SW 1271 (cell line): Measurements from ENCODE around the gene ANKRD42.

Source experiments
- DNase-seq, 2 experiments: peaks; one replicate each; lab custom pipeline; 2025; lab: John Stamatoyannopoulos, UW

The ANKRD42 gene

DNA sequence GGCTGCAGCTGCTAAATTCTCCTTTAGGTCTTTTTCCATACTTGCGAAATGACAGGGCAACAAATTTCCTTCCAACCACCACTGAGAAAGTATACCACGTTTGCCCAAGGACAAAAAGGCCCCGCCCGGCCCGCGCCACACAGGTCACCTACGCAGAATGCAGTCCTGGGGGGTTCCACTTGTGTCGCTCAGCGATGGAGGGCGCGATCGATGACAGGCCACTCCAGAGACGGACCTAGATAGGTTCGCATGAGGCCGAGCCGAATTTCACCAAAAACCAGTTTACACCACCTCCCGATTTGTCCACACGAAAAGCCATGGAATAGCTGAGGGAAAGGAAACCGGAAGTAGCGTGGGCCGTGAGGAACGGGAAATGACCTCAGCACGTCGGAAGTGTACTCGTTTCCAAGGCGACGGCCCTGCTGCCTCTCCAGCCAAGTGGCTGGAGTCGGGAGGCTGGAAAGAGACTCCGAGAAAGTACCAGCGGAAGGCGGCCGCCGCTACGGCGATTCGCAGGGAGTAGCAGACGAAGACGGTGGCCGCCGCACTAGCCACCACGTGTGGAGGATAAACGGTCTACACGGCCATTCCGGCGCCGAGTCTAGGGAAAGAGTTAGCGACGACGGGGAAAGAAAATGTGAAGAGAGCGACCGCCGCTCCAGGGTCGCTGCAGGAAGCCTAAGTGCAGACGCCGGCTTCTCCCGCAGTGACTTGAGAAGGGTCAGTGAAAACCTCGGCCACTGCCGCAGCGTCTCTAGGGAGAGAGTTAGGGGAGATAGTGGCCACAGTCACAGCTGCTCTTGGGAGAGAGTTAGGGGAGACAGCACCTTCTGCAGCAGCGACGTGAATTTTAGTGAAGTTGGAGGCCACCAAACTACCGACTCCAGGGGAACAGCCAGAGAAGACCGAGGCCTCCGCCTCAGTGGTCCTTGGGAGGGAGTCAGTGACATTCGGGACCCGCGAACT, at the start of gene ANKRD42:
TSS of gene ANKRD42 (plus strand) at position 398 of the 966 bp plus-strand sequence. CDS start 959 bp downstream, outside the sequence.
- DNase-seq, result peak; percentile 91 to 97

- DNase-seq, result no peak
These were observed 45.6 kb upstream of the ANKRD42 start for GRCh38 chr11:83147895-83148294.

GRCh38 chr11:83150450-83150849, 43.1 kb upstream of the ANKRD42 start:
- no peak for DNase-seq

DNA sequence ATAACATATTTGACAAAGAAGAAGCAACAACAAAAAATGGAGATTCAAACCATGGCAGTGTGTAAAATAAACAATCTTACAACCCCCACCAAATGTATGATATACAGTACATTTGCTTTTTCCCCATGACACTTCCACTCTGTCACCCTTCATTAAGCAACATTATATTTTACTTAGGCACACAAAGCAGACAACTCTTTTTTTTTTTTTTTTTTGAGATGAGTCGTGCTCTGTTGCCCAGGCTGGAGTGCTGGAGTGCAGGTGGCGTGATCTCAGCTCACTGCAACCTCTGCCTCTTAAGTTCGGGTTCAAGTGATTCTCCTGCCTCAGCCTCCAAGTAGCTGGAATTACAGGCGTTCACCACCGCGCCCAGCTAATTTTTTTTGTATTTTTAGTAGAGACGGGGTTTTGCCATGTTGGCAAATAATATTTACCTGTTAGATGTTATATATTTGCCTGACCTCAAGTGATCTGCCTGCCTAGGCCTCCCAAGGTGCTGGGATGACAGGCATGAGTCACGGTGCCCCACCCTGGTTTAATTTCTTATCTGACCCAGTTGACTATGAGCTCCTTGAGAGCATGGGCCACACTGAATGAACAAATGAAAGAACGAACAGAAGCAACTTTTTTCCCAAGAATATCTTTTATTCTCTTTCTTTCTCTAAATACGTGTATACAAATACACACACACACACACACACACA, 42.1 kb upstream of the ANKRD42 start:
- no peak for DNase-seq

DNA sequence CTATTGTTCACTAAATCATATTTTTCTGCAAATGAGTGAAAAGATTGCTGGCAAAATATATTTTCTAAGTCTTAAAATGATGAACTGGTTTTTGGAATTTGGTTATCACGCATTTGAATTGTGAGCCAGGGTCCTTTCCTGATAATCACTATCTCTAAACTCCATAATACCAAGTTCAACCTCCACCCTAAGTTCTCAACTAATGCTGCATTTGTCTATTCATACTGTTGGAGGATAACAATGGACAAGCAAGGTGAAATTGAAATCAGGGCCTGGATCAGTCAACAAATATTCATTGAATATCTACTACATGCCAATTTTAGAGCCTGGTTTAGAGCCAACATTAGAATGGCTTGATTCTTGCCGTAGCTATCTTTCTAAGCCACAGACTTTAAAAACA, 41.2 kb upstream of the ANKRD42 start:
- DNase-seq, result no peak

GRCh38 chr11:83153764-83154163, 39.7 kb upstream of the ANKRD42 start:
- DNase-seq, result no peak

GRCh38 chr11:83156144-83156995, 37.1 kb upstream of the ANKRD42 start:
- peak; percentile 100 for DNase-seq

GRCh38 chr11:83156996-83157593, 36.4 kb upstream of the ANKRD42 start, which contains the start of gene PCF11:
PCF11 (plus strand) TSS chr11:83157131; CDS start chr11:83157440, 309 bp downstream.
- DNase-seq, result no peak

GRCh38 chr11:83157594-83158356, 35.7 kb upstream of the ANKRD42 start:
- DNase-seq, result peak; percentile 68 to 80

GRCh38 chr11:83158357-83158786, 35.1 kb upstream of the ANKRD42 start:
- DNase-seq, result peak in 1 of 2 experiments; percentile 80

DNA sequence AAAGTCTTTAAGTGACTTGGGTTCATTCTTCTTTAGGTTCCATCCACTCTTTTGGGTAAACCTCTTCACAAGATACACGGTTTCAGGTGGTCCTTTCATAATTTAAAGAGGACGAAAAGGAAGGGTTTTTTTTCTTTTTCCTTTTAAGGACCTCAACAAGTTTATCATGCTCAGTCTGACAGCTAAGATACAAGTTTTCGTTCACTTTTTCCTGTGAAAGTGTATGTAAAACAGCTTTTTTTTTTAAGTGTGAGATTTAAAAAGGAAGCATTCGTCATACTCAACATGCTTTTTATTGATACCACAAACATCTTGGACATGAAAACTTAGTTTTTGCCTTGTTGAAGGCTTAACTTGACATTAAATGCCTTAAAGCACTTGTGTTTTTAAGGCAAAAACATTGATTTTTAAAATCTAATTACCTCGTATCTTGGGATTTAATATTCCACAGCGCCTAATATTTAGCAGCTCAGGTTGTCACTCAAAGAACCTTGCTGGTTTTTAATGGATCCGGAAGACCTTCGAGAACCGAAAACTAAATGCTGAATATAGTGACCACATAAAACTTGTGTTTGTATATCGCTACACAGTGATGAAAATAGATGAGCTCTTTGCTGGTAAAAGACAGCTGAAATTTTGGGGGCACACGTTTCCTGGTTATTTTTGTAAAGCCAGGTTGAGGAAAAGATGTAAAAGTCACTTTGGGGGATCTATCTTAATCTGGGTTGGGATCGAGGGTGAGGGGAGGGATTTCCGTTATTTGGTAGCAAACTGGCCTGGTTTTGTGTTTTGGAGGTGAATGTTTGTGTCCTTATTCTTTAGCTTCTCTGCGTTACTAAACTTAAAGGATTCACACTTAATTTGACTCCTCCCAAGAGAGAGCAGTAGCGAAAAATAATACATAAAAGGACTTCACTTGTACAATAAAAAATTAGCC, 34.3 kb upstream of the ANKRD42 start:
- no peak for DNase-seq

DNA sequence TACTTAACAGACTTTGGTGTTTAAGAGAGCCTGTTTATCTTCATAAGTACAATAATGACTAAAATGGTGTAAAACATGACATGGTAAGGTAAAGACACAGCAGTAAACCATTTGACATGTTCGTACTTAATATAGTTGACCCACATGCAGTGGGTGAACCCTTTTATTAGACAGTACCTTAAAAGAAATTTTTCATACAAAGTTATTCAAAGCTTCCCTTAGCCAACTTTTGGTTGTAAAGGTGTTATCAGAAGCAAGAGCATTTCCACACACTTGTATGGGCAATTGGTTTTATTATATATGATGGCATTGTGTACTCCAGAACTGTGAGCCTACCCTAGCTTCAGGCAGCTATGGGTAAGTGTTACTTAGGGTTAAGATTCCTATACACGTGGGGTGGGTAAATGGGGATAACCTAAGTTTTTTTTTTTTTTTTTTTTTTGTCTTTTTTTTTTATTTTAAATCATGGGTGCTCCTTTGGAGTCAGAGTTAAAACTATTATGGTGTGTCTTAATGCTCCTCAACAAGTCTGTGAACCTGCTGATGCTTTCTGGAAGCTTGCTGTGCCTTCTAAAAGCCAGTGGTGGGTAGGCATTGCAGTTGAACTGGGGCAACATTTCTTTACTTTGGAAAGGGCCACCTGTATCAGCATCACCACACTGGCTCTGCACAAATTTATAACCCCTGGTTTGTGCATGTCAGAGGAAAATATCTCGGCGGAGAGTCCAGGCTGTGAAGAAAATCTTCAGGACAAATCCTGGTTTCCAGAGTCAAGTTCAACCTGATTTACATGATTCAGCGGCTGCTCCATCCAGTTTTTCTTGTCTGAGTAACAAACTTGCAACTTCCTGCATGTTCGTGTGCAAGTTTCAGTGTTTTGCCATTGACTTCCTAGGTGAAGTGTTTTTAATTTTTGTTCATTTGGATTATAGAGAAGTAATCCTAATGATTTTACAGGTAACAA, 33.3 kb upstream of the ANKRD42 start:
- peak in 1 of 2 experiments; percentile 60 for DNase-seq

DNA sequence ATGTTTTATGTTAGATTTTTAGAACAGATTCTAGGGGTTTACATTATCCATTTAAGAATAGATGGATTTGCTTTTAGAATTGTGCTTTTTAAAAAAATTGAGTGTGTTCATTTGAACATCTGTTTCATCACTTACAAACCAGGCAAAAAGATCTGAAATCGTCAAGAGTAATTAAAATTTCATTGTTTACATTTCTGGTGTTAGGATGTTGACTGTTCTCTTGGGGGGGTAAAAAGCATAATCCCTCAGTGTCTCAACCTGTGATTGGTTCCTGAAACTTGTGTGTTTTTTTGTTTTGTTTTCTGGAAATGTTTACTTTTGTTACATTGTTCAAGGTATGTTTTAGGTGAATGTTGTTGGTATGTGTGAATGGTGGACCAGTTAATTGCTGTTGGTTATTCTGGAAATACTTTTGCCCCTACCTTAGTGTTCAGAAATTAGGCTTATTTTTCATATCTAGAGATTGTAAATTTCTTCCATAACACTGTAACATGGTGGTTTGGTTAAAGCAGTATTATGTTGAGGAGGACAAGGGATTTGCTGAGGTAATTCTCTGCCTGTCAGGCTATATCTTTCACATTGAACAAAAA, 31.8 kb upstream of the ANKRD42 start:
- DNase-seq, result no peak

DNA sequence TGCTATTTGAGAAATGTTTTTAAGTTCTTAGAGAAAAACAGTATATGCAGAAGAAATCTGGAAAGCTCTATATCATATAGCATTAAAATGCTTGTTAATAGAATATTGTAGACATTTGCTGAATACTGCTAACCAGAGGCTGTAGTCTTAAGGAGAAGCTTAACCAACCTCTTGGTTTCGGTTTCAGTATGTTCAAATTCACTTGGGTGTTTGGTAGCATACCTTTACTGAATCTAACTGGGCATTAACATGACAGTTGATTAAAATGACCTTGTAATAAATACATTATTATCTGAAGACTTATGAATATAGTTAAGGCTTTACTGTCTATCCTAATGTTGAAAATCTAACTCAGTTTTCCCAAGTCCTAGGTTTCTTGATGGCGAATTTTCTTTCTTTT, 31.1 kb upstream of the ANKRD42 start:
- no peak for DNase-seq

DNA sequence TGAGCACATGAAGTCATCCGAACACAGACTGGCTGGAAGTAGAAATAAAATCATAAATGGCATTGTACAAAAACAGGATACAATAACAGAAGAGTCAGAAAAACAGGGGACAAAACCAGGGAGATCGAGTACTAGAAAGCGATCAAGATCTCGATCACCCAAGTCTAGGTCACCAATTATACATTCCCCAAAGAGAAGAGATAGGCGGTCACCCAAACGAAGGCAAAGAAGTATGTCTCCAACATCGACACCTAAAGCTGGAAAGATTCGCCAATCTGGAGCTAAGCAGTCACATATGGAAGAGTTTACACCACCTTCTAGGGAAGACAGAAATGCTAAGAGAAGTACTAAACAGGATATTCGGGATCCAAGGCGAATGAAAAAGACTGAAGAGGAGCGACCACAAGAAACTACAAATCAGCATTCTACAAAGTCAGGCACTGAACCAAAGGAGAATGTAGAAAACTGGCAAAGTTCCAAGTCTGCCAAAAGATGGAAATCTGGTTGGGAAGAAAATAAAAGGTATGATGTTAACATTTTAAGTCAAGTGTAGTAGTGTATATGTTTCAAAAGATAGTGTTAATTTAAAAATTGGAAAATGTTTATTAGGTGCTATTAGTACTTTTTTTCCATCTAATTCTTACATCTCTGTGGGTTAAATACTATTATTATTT, 27.2 kb upstream of the ANKRD42 start:
- DNase-seq, result no peak

DNA sequence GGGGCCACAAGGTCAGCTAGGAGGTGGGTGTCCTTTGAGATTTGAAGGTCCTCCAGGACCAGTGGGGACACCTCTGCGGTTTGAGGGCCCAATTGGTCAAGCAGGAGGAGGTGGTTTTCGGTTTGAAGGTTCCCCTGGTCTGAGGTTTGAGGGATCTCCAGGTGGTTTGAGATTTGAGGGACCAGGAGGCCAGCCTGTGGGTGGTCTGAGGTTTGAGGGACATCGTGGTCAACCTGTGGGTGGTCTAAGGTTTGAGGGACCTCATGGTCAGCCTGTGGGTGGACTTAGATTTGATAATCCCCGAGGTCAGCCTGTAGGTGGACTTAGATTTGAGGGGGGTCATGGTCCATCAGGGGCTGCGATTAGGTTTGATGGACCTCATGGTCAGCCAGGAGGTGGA, 24.8 kb upstream of the ANKRD42 start:
- no peak for DNase-seq

DNA sequence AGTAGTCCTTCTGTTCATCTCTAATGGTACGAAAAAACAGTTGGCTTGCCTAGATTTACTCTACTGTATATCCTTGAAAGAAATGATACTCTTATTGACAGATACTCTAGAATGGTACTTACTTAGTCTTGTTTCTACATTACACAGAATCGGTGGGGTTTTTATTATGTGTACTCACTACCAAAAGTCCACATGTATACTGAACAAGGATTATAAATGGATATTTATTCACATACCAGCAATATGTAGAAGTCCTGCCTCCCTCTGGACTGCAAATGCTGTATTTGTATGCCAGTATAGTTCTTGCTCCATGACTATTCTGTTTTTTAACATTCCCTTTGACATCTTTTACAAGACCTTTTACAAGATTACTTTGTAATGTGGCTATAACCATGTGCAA, 22.6 kb upstream of the ANKRD42 start:
- DNase-seq, result no peak
